ENCODE measurements around the gene KCNJ6.
"Not testable (repeated sequence)": the region's sequence is repeated elsewhere in the genome, so short reads cannot be mapped to it uniquely, and the experiment has no call there.

Gene KCNJ6

DNA sequence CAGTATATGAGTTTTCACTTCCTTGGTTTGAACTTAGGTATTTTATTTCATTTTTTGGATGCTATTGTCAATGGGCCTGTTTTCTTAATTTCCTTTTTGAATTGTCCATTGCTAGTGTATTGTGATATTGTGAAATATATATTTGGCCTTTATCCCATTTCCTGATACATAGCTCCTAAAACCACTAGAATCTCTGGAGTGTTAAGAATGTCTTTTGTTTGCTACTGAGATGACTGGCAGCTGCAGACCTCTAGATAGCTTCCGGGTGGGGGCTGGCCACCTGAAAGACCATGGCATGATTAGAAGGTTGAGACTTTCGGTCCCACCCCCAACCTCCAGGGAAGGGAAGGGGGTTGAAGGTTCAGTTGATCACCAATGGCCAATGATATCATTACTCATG is 245.4 kb downstream of the KCNJ6 start:
- intact Hi-C loops (cut with DNase I), result no loop called here
- DNase-seq, result no peak

DNA sequence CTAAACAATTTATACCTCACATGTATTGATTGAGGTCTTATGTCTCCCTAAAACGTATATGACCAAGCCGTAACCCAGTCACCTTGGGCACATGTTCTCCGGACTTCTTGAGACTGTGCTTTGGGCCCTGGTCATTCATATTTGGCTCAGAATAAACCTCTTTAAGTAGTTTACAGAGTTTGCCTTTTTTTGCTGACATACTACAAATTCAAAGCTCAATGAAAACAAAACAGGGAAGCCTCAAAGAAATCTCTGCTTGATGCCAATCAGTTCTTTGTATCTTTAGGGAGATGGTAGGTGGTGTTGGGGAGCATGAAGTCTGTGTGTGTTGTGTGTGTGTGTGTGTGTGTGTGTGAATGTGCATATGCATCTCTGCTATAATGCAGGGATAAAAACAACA is 247.0 kb downstream of the KCNJ6 start:
- intact Hi-C loops (cut with DNase I), result no loop called here
- DNase-seq, result no peak

DNA sequence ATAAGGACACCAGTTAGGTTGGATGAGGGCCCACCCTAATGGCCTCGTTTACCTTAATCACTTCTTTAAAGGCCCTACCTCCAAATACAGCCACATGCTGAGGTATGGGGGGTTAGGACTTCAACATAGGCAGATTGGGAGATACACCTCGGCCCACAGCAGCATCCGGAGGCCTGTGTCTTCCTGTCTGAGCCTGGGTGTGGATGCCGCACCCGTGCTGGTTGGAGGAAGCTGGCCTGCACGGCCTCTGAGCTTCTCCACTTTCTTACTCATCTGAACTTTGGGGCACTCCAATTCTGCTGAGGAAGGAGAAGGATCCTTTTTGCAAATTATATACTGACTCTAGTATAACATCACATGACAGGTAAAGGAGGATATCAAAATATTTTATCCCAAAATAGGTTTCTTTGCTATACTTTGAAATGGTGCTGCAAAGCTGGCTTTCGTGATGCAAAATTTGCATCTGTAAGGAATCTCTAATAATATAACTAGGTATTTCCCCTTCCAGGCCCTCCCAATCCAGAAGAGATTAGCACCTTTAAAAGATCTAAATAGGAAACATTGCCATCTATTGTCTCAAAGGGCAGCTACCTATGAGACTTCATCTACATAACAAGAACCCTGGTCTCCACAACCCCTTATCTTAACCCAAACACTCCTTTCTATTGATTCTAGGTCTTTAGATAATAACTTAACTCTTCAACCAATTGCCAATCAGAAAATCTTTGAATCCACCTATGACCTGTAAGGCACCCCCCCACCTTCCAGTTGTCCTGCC is 247.6 kb downstream of the KCNJ6 start:
- intact Hi-C loops (cut with DNase I), result no loop called here
- DNase-seq, result no peak

DNA sequence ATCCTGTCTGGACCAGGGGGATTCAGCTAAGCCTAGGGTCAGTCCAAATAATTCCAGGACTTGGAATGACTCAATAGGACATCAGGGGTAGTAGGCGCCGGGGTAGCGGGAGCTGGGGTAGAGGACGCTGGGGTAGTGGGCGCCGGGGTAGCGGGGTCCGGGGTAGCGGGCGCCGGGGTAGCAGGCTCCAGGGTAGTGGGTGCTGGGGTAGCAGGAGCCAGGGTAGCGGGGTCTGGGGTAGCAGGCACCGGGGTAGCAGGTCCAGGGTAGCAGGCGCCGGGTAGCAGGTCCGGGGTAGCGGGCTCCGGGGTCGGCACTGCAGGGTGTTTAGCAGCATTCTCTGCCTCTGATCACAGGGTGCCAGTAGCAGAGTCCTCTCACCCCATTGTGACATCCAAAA is 248.9 kb downstream of the KCNJ6 start:
- intact Hi-C loops (cut with DNase I), result no loop called here
- no peak for DNase-seq

DNA sequence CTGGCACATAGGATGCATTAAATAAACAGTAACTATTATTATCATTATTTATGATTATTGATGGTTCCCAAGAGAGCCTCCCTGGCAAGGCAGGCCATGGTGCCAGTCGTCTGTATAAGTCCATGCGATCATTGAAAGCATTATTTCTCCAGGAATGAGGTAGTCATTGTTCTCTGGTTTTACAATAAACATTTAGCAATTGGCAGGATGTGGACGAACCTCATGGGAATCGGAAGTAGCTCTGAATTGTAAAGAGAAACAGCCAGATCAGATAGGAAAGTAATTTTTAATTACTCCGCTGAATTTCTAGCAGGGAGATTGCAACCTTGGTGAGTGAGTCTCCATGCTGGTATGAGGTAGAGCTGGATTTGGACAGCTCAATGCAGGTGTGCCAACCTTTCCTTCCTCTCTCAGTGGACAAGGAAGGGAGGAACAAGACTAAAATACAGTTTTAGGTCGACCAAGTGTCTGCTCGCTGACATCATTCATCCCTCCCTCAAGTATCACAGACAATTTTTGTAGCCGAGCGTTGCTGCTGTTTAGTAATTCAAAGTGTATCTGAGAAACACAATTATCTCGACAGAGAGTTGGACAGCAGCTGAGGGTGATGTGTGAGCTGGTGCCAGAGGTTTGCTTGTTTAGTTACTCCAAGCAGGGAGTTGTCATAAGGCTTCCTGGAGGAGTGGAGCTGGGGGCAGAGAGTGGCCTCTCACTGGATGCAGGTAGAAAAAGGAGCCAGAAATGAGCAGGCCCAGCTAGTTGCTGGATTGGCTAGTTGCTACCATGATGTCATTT is 250.8 kb downstream of the KCNJ6 start:
- no peak for DNase-seq
- intact Hi-C loops (cut with DNase I), result no loop called here

DNA sequence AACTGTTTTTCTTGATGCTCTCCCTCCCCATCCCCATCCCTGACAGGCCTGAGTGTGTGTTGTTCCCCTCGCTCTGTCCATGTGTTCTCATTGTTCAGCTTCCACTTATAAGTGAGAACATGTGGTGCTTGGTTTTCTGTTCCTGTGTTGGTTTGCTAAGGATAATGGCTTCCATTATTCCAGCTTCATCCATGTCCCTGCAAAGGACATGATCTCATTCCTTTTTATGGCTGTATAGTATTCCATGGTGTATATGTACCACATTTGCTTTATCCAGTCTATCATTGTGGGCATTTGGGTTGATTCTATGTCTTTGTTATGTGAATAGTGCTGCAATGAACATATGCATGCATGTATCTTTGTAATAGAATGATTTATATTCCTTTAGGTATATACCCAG is 254.0 kb downstream of the KCNJ6 start:
- DNase-seq; intact Hi-C loops (cut with DNase I): not testable (repeated sequence)

DNA sequence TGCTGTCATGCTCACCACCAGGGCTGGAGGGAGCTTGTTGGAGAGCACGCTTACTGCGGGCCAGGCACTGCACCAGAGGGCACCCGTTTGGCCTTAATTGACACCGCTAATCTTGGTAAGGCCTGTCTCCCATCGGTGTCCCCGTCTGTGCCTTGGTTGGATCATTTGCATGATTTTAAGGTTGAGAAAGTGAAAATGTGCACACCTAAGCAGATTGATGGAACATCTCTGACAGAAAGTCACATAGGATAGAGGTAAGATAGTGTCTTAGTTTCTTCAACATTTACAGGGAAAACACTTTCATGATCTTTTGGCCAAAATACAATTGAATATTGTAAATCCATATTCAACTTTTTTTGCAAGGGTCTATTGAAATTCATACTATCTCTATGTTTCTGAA is 255.5 kb downstream of the KCNJ6 start:
- no peak for DNase-seq
- intact Hi-C loops (cut with DNase I), result no loop called here

DNA sequence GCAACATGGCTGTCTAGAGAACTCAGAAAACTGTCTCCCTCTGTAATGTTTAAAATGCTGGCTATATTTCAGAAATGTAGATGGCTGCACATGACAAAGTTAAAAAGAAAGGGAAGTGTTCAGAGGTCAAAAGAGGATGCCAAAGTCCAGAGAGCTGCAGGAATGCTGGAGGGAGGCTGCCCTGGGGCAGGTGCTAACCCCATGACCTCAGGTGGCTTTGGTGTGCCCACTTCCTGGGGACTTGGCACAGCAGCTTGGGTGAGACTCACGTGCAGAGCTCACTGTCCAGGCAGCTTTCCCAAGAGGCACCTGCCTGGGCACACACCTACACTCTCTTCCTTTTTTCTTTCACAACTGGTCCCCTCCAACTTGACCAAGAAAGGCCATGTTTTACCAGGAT is 256.4 kb downstream of the KCNJ6 start:
- intact Hi-C loops (cut with DNase I), result no loop called here
- no peak for DNase-seq

DNA sequence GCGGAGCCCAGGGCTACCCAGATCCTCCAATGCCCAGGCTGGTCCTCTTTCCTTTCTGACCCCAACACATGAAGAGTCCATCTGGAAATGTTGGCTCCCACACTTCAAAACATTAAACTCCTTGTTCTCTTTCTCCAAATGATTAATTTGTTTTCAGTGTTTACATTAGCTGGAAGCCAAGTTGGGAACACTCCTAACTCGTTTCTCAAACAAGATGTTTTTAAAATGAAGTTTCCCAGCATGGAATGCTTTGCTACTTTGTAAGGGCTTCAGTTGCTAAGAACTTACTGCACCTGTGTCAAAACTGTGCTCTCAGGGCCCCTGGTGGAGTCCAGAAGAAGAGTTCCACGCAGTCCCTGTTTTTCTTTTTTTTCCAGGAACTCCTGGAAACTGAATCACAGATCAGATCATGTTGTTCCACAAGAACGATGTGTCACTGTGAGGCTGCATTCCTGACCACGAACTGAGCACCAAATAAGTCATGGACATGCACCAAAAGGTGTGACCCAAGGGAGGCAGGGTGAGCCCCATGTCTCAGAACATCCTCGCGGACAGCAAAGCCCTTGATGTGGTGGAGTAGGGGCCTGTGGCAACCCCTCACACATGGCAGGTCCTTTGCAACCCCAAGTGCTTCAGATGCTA is 257.3 kb downstream of the KCNJ6 start:
- intact Hi-C loops (cut with DNase I), result no loop called here
- no peak for DNase-seq

DNA sequence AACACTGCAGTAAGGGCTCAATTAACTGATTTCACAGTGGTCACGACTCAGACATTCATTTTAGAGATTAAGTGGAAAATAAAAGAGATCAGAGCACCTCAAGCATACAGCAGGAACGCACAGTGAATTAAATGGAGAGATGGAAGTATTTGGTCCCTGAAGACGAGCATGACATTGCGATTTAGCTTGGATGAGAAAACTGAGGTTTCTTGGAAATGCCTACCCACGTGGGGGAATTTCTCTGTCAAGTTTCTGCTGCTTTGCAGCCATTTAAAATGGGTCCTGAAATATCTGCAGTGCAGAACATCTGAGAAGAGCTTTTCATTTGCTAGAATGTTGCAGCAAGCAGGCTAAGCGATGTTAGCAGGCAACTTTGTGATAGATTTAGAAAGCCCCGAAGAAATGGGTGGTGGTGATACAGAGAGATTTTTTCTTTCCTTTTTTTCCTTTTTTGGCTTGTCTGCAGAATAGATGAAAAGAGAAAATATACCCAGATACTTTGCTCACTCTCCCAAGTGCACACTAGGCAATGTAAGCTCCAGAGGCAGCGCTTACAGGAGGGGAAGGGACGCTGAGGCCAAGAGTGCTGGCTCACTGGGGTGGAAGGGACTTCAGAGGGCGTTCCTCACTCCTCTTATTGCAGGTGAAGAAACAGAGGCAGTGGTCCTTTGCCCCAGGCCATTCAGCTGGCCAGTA is 258.0 kb downstream of the KCNJ6 start:
- intact Hi-C loops (cut with DNase I), result no loop called here
- DNase-seq, result no peak

DNA sequence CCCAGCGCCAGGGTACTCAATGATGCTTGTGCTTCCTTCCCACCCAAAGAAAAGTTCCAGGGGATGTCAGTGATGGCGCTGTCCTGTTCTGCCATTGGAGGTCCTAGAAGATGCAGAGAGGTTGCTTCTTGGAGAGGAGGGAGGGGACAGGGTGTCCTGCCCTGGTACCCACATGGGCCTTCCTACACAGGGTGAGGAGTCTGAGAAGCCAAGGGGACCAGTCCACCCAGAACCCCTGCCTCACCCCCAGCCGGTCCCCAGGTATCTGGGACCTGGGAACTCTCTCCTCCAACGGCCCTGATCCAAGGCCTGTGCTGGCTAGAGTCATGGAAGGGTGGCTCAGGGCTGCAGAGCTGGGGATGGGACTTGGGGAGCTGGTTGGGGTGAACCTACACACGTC is 259.4 kb downstream of the KCNJ6 start:
- intact Hi-C loops (cut with DNase I), result no loop called here
- DNase-seq, result no peak

DNA sequence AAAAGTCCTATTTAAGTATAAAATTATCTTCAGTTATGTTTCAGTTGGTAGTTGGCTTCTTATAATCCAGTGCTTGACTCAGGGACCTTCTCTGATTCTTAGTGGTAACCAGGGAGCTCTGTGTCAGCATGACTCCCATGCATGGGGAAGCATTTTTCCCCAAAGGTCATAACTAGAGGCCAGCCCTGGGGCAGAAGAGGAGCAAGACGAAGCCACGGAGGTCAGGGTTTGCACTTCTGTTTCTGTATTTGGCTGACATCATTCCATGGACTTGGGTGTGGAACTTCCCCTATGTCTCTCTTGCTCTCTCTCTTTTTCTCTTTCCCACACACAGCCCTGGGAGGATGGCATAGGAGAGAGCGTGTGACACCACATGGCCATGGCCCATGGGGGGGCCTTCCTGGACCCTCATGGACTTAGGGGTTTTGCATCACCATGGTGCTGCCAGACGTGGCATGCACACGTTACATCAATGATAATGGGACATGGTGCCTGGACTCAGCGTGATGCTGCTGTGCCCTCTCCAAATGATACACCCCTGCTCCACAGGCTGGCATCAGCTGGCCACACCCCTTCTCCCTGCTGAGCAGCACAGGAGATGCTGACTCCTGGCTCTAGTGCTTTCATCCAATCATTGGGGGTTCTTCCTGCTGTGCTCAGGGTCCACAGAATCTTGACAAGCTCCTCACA is 260.5 kb downstream of the KCNJ6 start:
- DNase-seq, result no peak
- intact Hi-C loops (cut with DNase I), result no loop called here

DNA sequence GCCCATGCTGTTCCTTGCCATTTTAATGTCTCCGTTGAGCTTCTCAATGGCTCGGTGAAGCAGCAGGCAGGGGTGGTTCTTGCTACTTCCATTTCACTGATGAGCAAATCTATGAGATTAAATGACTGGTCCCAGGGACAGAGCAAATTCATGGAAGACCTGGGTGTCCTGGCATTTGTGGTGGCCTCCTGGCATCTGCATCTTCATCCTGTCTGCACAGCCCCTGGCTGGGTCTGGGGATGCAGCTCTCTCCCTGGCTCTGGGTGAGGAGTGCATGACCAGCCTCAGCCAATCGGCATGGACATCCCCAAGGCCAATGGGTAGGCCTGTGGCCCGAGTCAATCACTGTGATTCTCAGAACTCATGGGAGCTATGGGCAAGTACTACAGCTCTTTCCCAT is 261.7 kb downstream of the KCNJ6 start:
- intact Hi-C loops (cut with DNase I), result no loop called here

DNA sequence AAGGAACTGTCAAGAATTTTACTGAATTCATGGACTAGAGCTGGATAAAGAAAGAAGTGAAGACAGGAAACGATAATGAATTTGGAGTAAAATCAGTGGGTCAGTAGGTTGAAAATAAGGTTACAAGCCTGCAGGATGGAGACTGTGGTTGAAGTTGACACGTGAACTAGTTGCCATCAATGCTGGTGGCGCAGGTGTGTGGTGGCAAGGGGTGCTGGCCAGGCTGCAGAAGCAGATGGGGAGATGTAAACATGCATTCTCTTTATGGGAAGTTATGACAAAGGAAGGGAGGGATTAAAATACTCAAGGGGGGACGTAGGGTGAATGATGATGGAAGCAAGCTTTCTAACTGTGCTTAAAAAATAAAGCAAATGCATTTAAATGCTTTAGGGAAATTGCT is 263.1 kb downstream of the KCNJ6 start:
- DNase-seq, result no peak
- intact Hi-C loops (cut with DNase I), result no loop called here

More for the DNA sequence above, 261.7 kb downstream of the KCNJ6 start:
- DNase-seq, result no peak

DNA sequence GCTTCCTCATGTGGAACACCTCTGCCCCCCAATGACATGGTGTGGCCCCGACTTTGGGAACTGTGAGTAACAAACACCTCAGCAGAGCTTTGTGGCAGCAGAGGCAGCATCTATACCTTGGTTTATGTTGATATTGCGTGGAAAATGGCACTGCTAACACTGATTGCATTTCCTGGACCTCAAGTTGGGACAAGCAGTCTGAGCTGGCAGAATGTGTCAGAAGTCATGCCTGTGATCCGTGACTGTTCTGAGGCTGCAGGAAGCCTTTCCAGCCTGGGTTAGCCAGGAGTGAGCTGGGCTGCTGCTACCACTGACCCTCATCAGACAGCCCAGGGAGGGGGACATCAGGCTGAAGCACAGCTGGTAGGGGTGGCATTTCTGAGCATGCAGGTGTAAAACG is 268.5 kb downstream of the KCNJ6 start:
- intact Hi-C loops (cut with DNase I), result no loop called here
- no peak for DNase-seq

DNA sequence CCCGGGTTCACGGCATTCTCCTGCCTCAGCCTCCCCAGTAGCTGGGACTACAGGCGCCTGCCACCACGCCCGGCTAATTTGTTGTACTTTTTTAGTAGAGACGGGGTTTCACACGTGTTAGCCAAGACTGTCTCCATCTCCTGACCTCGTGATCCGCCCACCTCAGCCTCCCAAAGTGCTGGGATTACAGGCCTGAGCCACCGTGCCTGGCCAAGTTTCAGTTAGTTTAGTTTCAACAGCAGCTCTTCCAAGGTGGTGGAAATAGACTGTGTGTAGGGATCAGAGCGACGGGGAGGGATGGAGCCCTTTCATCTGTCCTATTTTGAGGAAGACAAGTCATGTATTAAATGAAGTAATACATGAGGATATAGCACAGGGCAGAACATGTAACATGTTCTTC is 269.5 kb downstream of the KCNJ6 start:
- DNase-seq; intact Hi-C loops (cut with DNase I): not testable (repeated sequence)

DNA sequence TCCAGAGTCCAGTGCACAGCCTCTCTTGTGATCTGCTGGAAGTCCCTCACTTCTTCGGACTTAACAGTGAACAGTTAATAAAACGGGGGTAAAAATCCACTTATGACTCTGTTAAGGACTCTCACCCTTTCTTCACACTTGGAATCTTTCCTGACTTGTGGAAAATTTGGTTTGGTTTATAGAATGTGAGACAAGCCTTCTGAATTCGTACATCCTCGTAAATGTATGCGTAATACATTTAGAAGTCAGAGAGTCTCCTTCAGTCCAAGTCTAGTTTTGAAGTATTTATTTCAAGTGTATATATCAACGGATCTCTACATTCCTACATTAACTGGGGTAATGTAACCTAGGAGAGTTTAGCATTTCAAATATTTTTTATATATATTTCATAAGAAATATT is 270.4 kb downstream of the KCNJ6 start:
- intact Hi-C loops (cut with DNase I), result no loop called here
- DNase-seq, result no peak

DNA sequence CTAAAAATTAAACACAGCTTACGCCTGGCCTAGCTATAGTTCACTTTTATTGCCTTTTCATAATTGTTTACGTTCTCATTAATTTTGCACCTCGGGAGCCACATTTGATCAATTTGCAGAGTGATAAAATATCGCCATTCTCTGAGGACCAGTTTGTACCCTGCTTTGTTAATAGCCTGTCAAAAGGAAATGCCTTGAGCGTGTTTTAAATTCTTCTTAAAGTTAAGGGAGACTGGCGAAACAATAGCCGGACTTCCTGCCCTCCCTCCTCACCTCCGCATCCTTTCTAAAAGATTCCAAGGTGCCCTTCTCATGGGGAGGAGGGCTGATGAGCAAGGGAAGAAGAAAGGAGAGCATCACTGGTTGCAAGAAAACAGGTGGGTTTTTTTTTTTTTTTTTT is 271.6 kb downstream of the KCNJ6 start:
- no peak for DNase-seq
- intact Hi-C loops (cut with DNase I), result no loop called here

DNA sequence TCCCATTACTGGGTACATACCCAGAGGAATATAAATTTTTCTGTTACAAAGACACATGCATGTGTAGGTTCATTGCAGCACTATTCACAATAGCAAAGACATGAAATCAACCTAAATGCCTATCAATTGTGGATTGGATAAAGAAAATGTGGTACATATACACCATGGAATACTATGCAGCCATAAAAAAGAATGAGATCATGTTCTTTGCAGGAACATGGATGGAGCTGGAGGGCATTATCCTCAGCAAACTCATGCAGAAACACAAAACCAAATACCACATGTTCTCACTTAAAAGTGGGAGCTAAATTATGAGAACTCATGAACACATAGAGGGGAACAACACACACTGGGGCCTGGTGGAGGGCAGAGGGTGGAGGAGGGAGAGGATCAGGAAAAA is 272.4 kb downstream of the KCNJ6 start:
- DNase-seq; intact Hi-C loops (cut with DNase I): not testable (repeated sequence)
